GM12892 (cell line): Measurements from ENCODE around the gene LSMEM2.

Experiments
- POLR2A ChIP-seq: IDR thresholded peaks from 2 replicates; pipeline ENCODE4 v1.6.1; 2011; ENCODE audit warnings: low read depth, low read length, control low read depth
- POLR2AphosphoS5 ChIP-seq: IDR thresholded peaks from 2 replicates; pipeline ENCODE4 v1.6.1; 2011; ENCODE audit warnings: low read depth, low read length, control low read depth
- TAF1 ChIP-seq: IDR thresholded peaks from 2 replicates; pipeline ENCODE4 v1.6.1; 2011; ENCODE audit warnings: low read depth, mild to moderate bottlenecking, control low read depth, low read length, borderline replicate concordance

DNA sequence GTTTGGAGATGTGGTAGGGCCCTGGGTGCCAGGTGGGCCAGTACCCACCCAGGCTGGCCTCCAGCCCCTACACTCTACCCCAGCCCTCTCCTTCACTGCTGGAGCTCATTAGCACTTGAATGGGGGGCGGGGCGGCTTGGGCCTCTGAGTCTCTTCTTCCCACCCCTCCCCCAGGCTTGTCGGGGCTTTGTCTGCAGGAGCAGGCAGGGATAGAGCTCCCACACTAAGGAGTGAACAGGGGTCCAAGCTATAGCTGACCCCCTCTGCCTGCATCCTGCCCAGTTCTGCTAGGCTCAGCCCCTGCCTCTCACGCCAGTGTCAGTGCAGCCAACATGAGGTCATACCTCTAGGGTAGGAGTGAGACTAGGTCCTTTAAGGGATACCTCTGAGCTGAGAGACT, 37.7 kb upstream of the LSMEM2 start:
- TF ChIP-seq POLR2A, result no peak
- no peak for TF ChIP-seq TAF1
- TF ChIP-seq POLR2AphosphoS5, result no peak
